H1 (cell line): ENCODE measurements around the gene GRID1. TPM values are rescaled to one million over a fixed set of nuclear protein-coding genes. Genes with fewer than 3 reads are reported as not detected.

Experiments used
- CTCF ChIA-PET: fragments of 300-600 bp; sonication (Branson Sonifier 250); formaldehyde crosslinking; loops from one replicate; lab custom pipeline; 2021; ENCODE audit not compliant: partially characterized antibody; lab: Charles Lee
- POLR2A ChIA-PET: fragments of 300-600 bp; sonication (Branson Sonifier 250); formaldehyde crosslinking; loops from one replicate; lab custom pipeline; 2021; ENCODE audit warnings: inconsistent platforms; ENCODE audit not compliant: partially characterized antibody; lab: Charles Lee
- DNase-seq, 2 experiments: peaks; one replicate each; pipeline versions ENCODE4 v3.0.0 to v3.0.0-alpha.2; 2010 to 2022; ENCODE audit warnings: low spot score in 2 of 2, low read depth in 1 of 2, mixed read lengths in 1 of 2
- FAIRE-seq: peaks from 2 replicates; lab custom pipeline; 2011; peaks lifted over from hg19 to GRCh38; lab: Jason Lieb, UNC
- H2AFZ ChIP-seq: 2 replicates; pipeline ENCODE4 v1.8.1; 2012; ENCODE audit warnings: low read length, inconsistent platforms
- H2AK5ac ChIP-seq: 2 replicates; pipeline ENCODE4 v1.6.1; 2013; ENCODE audit warnings: low read depth, low read length
- H2BK120ac ChIP-seq: replicated peaks from 2 replicates; pipeline ENCODE3; 2013; ENCODE audit warnings: low read depth, low read length, inconsistent platforms
- H2BK12ac ChIP-seq: 2 replicates; pipeline ENCODE4 v1.6.1; 2013; ENCODE audit warnings: low read depth, low read length
- H2BK15ac ChIP-seq: 2 replicates; pipeline ENCODE4 v1.6.1; 2013; ENCODE audit warnings: low read length
- H2BK20ac ChIP-seq: 2 replicates; pipeline ENCODE4 v1.6.1; 2013; ENCODE audit warnings: low read length
- H2BK5ac ChIP-seq: 2 replicates; pipeline ENCODE4 v1.6.1; 2013; ENCODE audit warnings: low read depth, low read length
- H3K14ac ChIP-seq: 2 replicates; pipeline ENCODE4 v1.6.1; 2013; ENCODE audit warnings: inconsistent platforms; ENCODE audit not compliant: insufficient read length
- H3K18ac ChIP-seq: 2 replicates; pipeline ENCODE4 v1.6.1; 2013; ENCODE audit warnings: low read length; ENCODE audit errors: extremely low read depth
- H3K23ac ChIP-seq: 2 replicates; pipeline ENCODE4 v1.6.1; 2013; ENCODE audit warnings: inconsistent platforms; ENCODE audit not compliant: insufficient read length
- H3K23me2 ChIP-seq: 2 replicates; pipeline ENCODE4 v1.6.1; 2013; ENCODE audit warnings: low read depth, low read length
- H3K27ac ChIP-seq: 2 replicates; pipeline ENCODE4 v1.6.1; 2011; ENCODE audit warnings: low read depth, low read length, inconsistent platforms
- H3K27me3 ChIP-seq, 4 experiments: replicated peaks in 1 of 4; 1 replicate in 1 of 4; 2 replicates in 3 of 4; pipeline versions ENCODE4 v1.6.1 to v1.8.1; 2011 to 2013; ENCODE audit warnings: low read length in 3 of 4, mild to moderate bottlenecking in 3 of 4, inconsistent platforms in 2 of 4, mixed read lengths in 2 of 4, moderate library complexity in 1 of 4; ENCODE audit not compliant: control insufficient read depth in 3 of 4, insufficient read depth in 3 of 4; ENCODE audit errors: extremely low read depth in 1 of 4
- H3K36me3 ChIP-seq, 4 experiments: 2 replicates each; pipeline versions ENCODE4 v1.6.1 to v1.8.1; 2011 to 2013; ENCODE audit warnings: mild to moderate bottlenecking in 4 of 4, low read length in 3 of 4, moderate library complexity in 2 of 4, control low read depth in 1 of 4, inconsistent platforms in 1 of 4; ENCODE audit not compliant: insufficient read depth in 4 of 4, control insufficient read depth in 2 of 4
- H3K4ac ChIP-seq: replicated peaks from 2 replicates; pipeline ENCODE3; 2013; ENCODE audit warnings: low read length, low read depth, mixed read lengths, inconsistent platforms; ENCODE audit not compliant: insufficient read length
- H3K4me1 ChIP-seq, 4 experiments: replicated peaks in 1 of 4; 1 replicate in 1 of 4; 2 replicates in 3 of 4; pipeline versions ENCODE4 v1.6.1 to v1.8.1; 2011 to 2013; ENCODE audit warnings: low read length in 3 of 4, inconsistent platforms in 2 of 4, mixed read lengths in 1 of 4; ENCODE audit not compliant: insufficient read depth in 4 of 4, control insufficient read depth in 3 of 4
- H3K4me2 ChIP-seq, 2 experiments: 2 replicates each; pipeline versions ENCODE4 v1.6.1 to v1.8.1; 2011 to 2013; ENCODE audit warnings: low read depth in 2 of 2, low read length in 2 of 2, control low read depth in 1 of 2, inconsistent platforms in 1 of 2, mild to moderate bottlenecking in 1 of 2; ENCODE audit not compliant: insufficient read depth in 1 of 2
- H3K4me3 ChIP-seq, 4 experiments: fragments of 200-600, 300-600 bp in 1 of 4; sonication (generic), shearing (Covaris generic), sonication (Bioruptor Twin) in 1 of 4; 2 replicates each; pipeline versions ENCODE4 v1.5.1 to v1.8.1; 2011 to 2016; ENCODE audit warnings: low read length in 4 of 4, low read depth in 3 of 4, control low read depth in 2 of 4, inconsistent platforms in 2 of 4, mild to moderate bottlenecking in 2 of 4, mixed read lengths in 1 of 4, moderate library complexity in 1 of 4; ENCODE audit not compliant: insufficient read depth in 2 of 4; ENCODE audit errors: extremely low read depth in 1 of 4
- H3K56ac ChIP-seq: replicated peaks from 2 replicates; pipeline ENCODE3; 2013; ENCODE audit warnings: low read depth, mild to moderate bottlenecking, mixed read lengths, low read length, inconsistent platforms; ENCODE audit not compliant: insufficient read length
- H3K79me1 ChIP-seq: 2 replicates; pipeline ENCODE4 v1.6.1; 2013; ENCODE audit warnings: low read depth, low read length, control low read depth
- H3K79me2 ChIP-seq, 2 experiments: 2 replicates each; pipeline versions ENCODE4 v1.6.1 to v1.8.1; 2012 to 2013; ENCODE audit warnings: low read length in 2 of 2, mild to moderate bottlenecking in 2 of 2, inconsistent platforms in 1 of 2; ENCODE audit not compliant: insufficient read depth in 2 of 2, control insufficient read depth in 1 of 2
- H3K9ac ChIP-seq, 4 experiments: replicated peaks in 1 of 4; 1 replicate in 1 of 4; 2 replicates in 3 of 4; pipeline versions ENCODE4 v1.6.1 to v1.8.1; 2011 to 2013; ENCODE audit warnings: low read depth in 3 of 4, low read length in 3 of 4, control low read depth in 2 of 4, mild to moderate bottlenecking in 2 of 4, moderate library complexity in 2 of 4, inconsistent platforms in 1 of 4; ENCODE audit errors: extremely low read depth in 1 of 4
- H3K9me3 ChIP-seq, 2 experiments: 2 replicates each; pipeline versions ENCODE4 v1.6.1 to v1.8.1; 2012 to 2013; ENCODE audit warnings: mild to moderate bottlenecking in 2 of 2, moderate library complexity in 2 of 2, control low read depth in 1 of 2, inconsistent platforms in 1 of 2, low read depth in 1 of 2, low read length in 1 of 2, mixed read lengths in 1 of 2; ENCODE audit not compliant: insufficient read depth in 2 of 2
- H4K20me1 ChIP-seq, 2 experiments: replicated peaks in 1 of 2; 2 replicates each; pipeline versions ENCODE3 to v1.8.1; 2011 to 2013; ENCODE audit warnings: inconsistent platforms in 2 of 2, low read length in 2 of 2, mild to moderate bottlenecking in 1 of 2; ENCODE audit not compliant: insufficient read depth in 2 of 2, control insufficient read depth in 1 of 2
- H4K5ac ChIP-seq: 2 replicates; pipeline ENCODE4 v1.6.1; 2013; ENCODE audit warnings: low read length, low read depth, mixed read lengths, inconsistent platforms; ENCODE audit not compliant: insufficient read length
- H4K8ac ChIP-seq: 2 replicates; pipeline ENCODE4 v1.8.0; 2013; ENCODE audit warnings: mild to moderate bottlenecking, moderate library complexity, low read length, inconsistent platforms; ENCODE audit not compliant: insufficient read depth; ENCODE audit errors: extremely low read depth
- H4K91ac ChIP-seq: replicated peaks from 2 replicates; pipeline ENCODE3; 2013; ENCODE audit warnings: low read length, mixed read lengths, inconsistent platforms; ENCODE audit not compliant: insufficient read length
- ASH2L ChIP-seq: fragments of 200-600, 300-600 bp; sonication (generic); IDR thresholded peaks from one replicate; pipeline ENCODE4 v1.7.1; 2017; ENCODE audit warnings: low read length
- CTCF ChIP-seq, 3 experiments: IDR thresholded peaks; 1 replicate in 2 of 3; 2 replicates in 1 of 3; pipeline versions ENCODE4 v1.5.1 to v1.6.1; 2011; ENCODE audit warnings: low read length in 3 of 3, mild to moderate bottlenecking in 3 of 3, inconsistent platforms in 2 of 3, low read depth in 1 of 3, moderate library complexity in 1 of 3; ENCODE audit not compliant: insufficient read depth in 1 of 3; ENCODE audit errors: control extremely low read depth in 1 of 3
- E2F6 ChIP-seq: IDR thresholded peaks from 2 replicates; pipeline ENCODE4 v1.6.1; 2012; ENCODE audit warnings: inconsistent platforms
- KDM1A ChIP-seq: fragments of 200-600, 300-600 bp; sonication (generic); IDR thresholded peaks from 2 replicates; pipeline ENCODE4 v1.7.1; 2016; ENCODE audit warnings: mild to moderate bottlenecking, low read length, borderline replicate concordance
- POLR2A ChIP-seq, 2 experiments: IDR thresholded peaks; 1 replicate in 1 of 2; 2 replicates in 1 of 2; pipeline ENCODE4 v1.6.1; 2011; ENCODE audit warnings: low read depth in 2 of 2, low read length in 2 of 2, mild to moderate bottlenecking in 2 of 2; ENCODE audit errors: control extremely low read depth in 1 of 2
- RFX5 ChIP-seq: IDR thresholded peaks from 2 replicates; pipeline ENCODE4 v1.6.1; 2011; ENCODE audit warnings: low read depth, low read length, improper control_type of control experiment, borderline replicate concordance
- RNF2 ChIP-seq: fragments of 200-900, 300-1000 bp; sonication (generic); IDR thresholded peaks from 2 replicates; pipeline ENCODE4 v1.7.1; 2016; ENCODE audit warnings: borderline replicate concordance, low read depth, mild to moderate bottlenecking, antibody characterized with exemption, low read length; ENCODE audit not compliant: poor library complexity, severe bottlenecking; ENCODE audit errors: missing control alignments
- SIN3A ChIP-seq, 2 experiments: IDR thresholded peaks in 1 of 2; conservative IDR thresholded peaks in 1 of 2; 2 replicates each; pipeline ENCODE4 v1.6.1; 2011 to 2012; ENCODE audit warnings: low read length in 2 of 2, improper control_type of control experiment in 1 of 2, low read depth in 1 of 2, mild to moderate bottlenecking in 1 of 2
- SIRT6 ChIP-seq: IDR thresholded peaks from one replicate; pipeline ENCODE4 v1.7.1; 2012; ENCODE audit warnings: low read length, inconsistent platforms
- SP2 ChIP-seq: IDR thresholded peaks from 2 replicates; pipeline ENCODE4 v1.6.1; 2012; ENCODE audit warnings: mild to moderate bottlenecking, low read length, inconsistent platforms
- SRF ChIP-seq: IDR thresholded peaks from 2 replicates; pipeline ENCODE4 v1.6.1; 2011; ENCODE audit warnings: mild to moderate bottlenecking, low read depth, low read length, moderate library complexity
- WGBS, 2 experiments: shearing (Covaris generic) in 1 of 2; methylation state at CpG; one replicate each; pipeline versions ENCODE4 v1.1.6 to v1.1.7; 2013 to 2015; ENCODE audit warnings: low lambda C conversion rate in 2 of 2, mixed read lengths in 2 of 2, inconsistent platforms in 1 of 2, low coverage in 1 of 2, missing lambda C conversion rate in 1 of 2; ENCODE audit not compliant: insufficient replicate concordance in 2 of 2, insufficient coverage in 1 of 2, insufficient read length in 1 of 2; ENCODE audit errors: extremely low coverage in 1 of 2, missing lambda C conversion rate in 1 of 2; 5-methylcytosine and 5-hydroxymethylcytosine counted together
- polyA plus RNA-seq, 7 experiments: library from polyadenylated mRNA; depleted of rRNA in 3 of 7; stranded (reverse) in 5 of 7; unstranded in 2 of 7; fragments of >200 nt in 5 of 7; fragments of 200-250 nt in 2 of 7; gene quantifications; 1 replicate in 5 of 7; 2 replicates in 1 of 7; 4 replicates in 1 of 7; pipeline versions ENCODE4 v1.2.1 to v1.2.3, GENCODE V29; 2011 to 2013; ENCODE audit warnings: missing spikeins in 2 of 7, mixed read lengths in 2 of 7
- total RNA-seq: library from RNA; stranded (reverse); fragmentation: NEBNext Ultra II Directional; extraction: Animal tissue kit (Norgen Biotek cat#: 25700); gene quantifications from 2 replicates; pipeline ENCODE4 v1.2.1, GENCODE V29; 2021

Gene GRID1
- total and polyA plus RNA-seq, 2 of the 8 experiments (the other 6 are each of a cell fraction or from before 2014, with no cell fraction given) = 0.22 to 0.30 TPM

- Histone ChIP-seq H3K23me2 (no peaks in the 10 kb centered on the region; the same call in 1 of the 2 replicates), H2BK20ac (no peak overlapping the region), H2AK5ac (no peak overlapping the region), H3K9me3 (no peaks in the 10 kb centered on the region), H2BK15ac (no peak overlapping the region), H3K14ac (no peak overlapping the region), H3K79me1 (no peaks in the 10 kb centered on the region), H3K18ac (no peak overlapping the region), H4K91ac (no peak overlapping the region), H2BK5ac (no peak overlapping the region), H4K20me1 (no peaks in the 10 kb centered on the region), H3K4me3 (no peak overlapping the region), H4K8ac (no peak overlapping the region), H3K56ac (no peak overlapping the region), H3K4me1 (no peaks in the 10 kb centered on the region), H3K4me2 (no peak overlapping the region), H3K4ac (no peak overlapping the region), H4K5ac (no peak overlapping the region), H3K79me2 (no peaks in the 10 kb centered on the region), H3K36me3 (no peaks in the 10 kb centered on the region), H3K9ac (no peak overlapping the region), H2BK120ac (no peak overlapping the region), H3K27me3 (no peaks in the 10 kb centered on the region), H2AFZ (no peak overlapping the region), H3K27ac (no peak overlapping the region), H2BK12ac (no peak overlapping the region; the same call in 1 of the 2 replicates), H3K23ac (no peak overlapping the region)
- no peak for FAIRE-seq
- POLR2A ChIA-PET = no interaction called here
- 90% methylated on average over 3 of the region's 3 CpGs; no CpG with 5 or more reads in 1 of the 2 experiments for WGBS, 2 experiments
- CTCF ChIA-PET = interaction anchor here (1.2 kb wide), 1 partner anchor 50 kb away, joined by 3 read pairs; no protein-coding TSS in a partner anchor
- no peak for DNase-seq
- TF ChIP-seq POLR2A (IDR thresholded peaks at IDR 0.05; ENCODE audit: control extremely low read depth in 1 of 2, low read depth in 2 of 2, low read length in 2 of 2) = no peak
- TF ChIP-seq RFX5 = no peak
- no peak for TF ChIP-seq E2F6
- no peak for TF ChIP-seq SP2
- no peak for TF ChIP-seq SRF
- TF ChIP-seq ASH2L = no peak
- TF ChIP-seq CTCF (IDR thresholded peaks at IDR 0.05; ENCODE audit: control extremely low read depth in 1 of 3, insufficient read depth in 1 of 3, low read depth in 1 of 3, low read length in 3 of 3) = no peak
- TF ChIP-seq RNF2 = no peak
- no peak for TF ChIP-seq SIN3A (conservative IDR thresholded peaks at IDR 0.05 in 1 of 2, IDR thresholded peaks at IDR 0.05 in 1 of 2; ENCODE audit: low read depth in 1 of 2, low read length in 2 of 2)
- no peak for TF ChIP-seq KDM1A
- TF ChIP-seq SIRT6 = no peak
Observed at GRCh38 chr10:85926986-85927385, 439.6 kb downstream of the GRID1 start.
